Fibroblast of mammary gland (primary cell): Measurements from ENCODE around the gene DPP8.

Experiments
- DNase-seq: peaks from one replicate; pipeline ENCODE4 v3.0.0-alpha.2; 2010; ENCODE audit warnings: low read depth
- H3K4me3 ChIP-seq: 2 replicates; pipeline ENCODE4 v1.5.1; 2011; ENCODE audit warnings: low read depth, mild to moderate bottlenecking, low read length, moderate library complexity; ENCODE audit not compliant: control insufficient read depth
- TF ChIP-seq, protein P1 (sequence below): conservative IDR thresholded peaks from 2 replicates; pipeline ENCODE4 v1.5.1; 2011; ENCODE audit warnings: low read depth, low read length, inconsistent platforms; ENCODE audit not compliant: control insufficient read depth, insufficient read depth

The DPP8 gene

DNA sequence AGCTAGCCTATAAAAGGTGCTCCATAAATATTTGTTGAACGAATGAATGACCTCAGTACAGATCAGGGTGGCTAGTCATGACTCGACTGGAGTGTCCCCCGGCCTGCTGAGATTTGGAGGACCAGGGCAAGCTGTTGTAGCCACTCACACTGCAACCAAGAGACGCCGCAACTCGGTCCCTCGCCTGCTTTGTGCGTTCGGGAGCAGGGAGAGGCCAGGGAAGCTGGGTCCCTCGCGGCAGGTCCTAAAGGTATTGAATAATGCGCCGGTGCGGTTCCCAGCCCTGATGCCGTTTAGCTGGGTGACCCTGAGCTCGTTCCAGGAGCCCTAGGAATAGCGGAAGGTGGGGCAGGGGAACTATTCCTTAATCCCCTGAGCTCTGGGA lies 96.5 kb downstream of the DPP8 start:
- DNase-seq = no peak
- peak overlapping the region; percentile 53 for H3K4me3 ChIP-seq
- TF ChIP-seq, protein P1, sequence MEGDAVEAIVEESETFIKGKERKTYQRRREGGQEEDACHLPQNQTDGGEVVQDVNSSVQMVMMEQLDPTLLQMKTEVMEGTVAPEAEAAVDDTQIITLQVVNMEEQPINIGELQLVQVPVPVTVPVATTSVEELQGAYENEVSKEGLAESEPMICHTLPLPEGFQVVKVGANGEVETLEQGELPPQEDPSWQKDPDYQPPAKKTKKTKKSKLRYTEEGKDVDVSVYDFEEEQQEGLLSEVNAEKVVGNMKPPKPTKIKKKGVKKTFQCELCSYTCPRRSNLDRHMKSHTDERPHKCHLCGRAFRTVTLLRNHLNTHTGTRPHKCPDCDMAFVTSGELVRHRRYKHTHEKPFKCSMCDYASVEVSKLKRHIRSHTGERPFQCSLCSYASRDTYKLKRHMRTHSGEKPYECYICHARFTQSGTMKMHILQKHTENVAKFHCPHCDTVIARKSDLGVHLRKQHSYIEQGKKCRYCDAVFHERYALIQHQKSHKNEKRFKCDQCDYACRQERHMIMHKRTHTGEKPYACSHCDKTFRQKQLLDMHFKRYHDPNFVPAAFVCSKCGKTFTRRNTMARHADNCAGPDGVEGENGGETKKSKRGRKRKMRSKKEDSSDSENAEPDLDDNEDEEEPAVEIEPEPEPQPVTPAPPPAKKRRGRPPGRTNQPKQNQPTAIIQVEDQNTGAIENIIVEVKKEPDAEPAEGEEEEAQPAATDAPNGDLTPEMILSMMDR = no peak

DNA sequence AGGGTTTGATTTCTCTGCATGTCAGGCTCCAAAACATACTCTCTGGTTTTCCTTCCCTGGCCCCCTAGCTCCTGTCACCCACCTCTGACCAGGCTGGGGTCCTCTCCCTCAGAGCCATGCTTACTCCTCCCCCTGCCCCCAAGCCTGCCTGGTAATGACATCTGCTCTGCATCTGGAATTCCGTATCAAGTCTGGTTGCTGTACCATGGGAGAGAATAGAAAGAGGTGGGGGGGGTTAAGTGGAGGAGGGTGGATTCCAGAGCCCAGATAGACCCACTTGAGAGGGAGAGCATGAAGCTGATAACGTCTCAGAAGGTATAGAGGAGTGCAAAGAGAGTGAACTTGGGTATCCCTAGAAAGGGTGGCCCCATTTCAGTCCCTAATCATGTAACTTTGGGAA lies 98.9 kb downstream of the DPP8 start:
- TF ChIP-seq, protein P1 = no peak
- H3K4me3 ChIP-seq = no peak overlapping the region
- DNase-seq = no peak

DNA sequence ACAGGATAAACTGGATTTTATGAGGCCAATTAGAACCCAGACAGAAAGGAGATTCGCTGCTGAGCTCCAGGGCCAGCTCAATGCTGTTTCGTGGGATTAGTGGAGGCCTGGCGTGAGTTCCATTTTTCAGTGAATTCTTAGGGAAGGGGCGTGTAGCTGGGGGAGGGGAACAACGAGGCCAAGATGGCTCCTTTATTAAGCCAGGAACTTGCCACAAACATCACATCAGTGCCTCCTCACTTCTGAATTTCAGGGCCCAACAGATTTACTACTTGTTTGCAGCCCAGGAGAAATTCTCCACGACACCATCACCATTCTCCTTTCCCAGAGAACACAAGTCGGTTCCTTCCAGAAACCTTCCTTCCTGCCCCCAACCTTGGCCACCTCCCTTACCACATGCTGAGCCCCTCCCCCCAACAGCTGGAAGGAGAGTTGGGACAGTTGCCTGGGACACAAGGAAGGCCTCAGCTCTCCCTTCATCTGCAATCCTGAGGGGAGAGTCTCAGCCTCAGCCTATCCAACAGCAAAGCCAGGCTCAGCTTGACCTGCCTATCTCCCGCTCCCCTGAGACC lies 100.6 kb downstream of the DPP8 start:
- TF ChIP-seq, protein P1 = no peak
- H3K4me3 ChIP-seq = no peak overlapping the region
- peak; percentile 63 for DNase-seq

DNA sequence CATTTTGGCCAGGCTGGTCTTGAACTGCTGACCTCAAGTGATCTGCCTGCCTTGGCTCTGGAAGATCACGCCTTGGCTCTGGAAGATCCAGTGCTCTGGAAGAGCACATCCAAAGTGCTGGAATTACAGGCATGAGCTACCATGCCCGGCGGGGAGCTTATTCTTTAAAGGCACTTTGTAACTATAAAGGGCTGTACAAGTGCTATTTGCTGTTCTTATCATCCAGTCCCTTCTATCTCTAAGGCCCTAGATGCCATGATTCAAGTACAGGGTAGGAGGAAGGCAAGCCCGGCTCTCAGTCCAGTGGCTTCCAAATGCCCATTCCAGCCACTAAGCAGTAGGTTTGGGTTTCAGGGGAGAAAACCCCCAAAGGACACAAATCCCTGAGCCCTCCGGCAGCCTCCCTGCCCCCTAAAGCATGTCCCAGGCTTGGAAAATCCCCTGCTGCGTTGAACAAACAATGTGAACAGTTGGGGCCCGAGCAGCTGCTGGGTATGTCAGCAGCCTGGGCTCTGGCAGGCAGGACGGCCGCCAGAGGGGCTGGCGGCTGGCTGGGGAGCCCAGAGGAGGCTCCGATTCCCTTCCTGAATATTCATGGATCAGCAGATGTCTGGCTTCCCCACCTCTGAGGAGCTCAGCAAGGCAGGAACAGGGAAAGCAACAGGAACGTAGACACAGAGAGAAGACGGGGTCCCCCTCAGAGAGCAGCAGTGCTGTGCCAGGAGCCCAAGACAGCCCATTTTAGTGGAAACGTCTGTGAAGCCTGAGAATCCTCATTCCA lies 102.5 kb downstream of the DPP8 start:
- H3K4me3 ChIP-seq = no peak overlapping the region
- DNase-seq = peak; percentile 26
- TF ChIP-seq, protein P1 = no peak

DNA sequence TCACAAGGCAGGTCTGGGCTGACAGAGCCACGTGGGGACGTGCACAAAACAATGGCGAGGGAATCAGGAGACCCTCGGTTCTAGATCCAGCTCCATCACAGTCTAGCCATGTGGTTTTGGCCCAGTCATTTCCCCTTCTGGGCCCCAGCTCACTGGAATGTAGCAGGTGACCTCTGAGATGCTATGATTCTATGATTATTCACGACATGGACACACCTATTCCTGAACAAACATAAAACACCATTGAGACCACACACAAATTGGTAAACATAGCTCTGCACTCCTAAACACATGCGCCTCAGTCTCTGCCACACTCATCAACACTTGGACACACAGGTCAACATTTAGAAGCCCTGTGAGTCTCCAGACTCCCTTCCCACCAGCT lies 103.7 kb downstream of the DPP8 start:
- DNase-seq = peak; percentile 10
- TF ChIP-seq, protein P1 = no peak
- no peak overlapping the region for H3K4me3 ChIP-seq

DNA sequence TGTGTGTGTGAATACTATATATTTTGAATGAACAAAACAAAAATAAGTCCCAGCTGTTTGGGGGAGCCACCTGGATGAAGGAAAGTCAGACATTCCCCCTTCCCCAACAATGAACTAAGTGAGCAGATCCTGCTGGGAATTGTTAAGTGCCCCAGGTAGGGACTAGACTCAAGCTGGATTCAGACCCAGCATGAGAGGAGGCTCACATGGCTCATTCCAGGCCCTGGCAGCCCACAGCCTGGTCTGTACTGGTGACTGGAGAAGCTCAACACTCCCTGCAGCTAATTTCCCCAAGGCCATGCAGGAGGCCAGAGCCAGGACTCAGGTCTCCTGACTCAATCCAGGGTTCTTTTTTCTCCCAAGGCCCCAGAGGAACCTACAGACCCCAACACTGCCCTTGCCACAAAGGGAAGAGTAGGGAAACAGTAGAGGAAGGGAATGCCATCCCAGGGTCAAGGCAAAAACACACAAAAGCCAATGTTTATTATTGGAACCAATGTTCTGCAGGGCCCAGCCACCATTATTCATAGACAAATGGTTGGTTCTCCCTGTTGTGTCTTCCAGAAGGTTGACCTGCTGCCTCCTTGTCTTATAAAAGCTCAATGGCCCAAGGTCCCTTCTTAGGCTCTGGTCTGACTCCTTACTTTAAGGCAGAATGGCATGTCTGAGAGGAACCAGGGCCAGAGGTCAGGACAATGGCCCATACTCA lies 104.3 kb downstream of the DPP8 start:
- TF ChIP-seq, protein P1 = no peak
- no peak for DNase-seq
- no peak overlapping the region for H3K4me3 ChIP-seq
